ENCODE data around the gene CALN1. TPM values are rescaled to one million over a fixed set of nuclear protein-coding genes. Genes with fewer than 3 reads are reported as not detected.

The CALN1 gene
- total RNA-seq, 1 donor from 2014 or later, result 1.9 TPM

DNA sequence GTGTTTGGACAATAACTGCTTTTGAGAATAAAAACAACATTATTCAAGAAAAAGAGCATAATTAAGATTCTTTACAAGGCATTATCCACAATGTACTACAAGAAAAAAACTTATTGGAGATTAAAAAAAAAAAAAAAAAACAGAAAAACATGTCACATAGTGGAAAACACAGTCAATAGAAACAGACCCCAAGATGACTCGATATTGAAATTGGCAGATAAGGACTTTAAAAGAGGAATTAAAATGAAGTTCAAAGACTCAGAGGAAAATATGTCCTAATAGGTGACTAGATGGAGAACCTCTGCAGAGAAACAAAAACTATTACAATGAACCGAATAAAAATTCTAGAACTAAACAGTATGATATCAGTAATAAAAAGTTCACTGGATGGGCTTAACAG is 248.9 kb downstream of the CALN1 start:
- H3K36me3 Mint-ChIP-seq, result no peaks in the 10 kb centered on the region
- H3K27me3 Mint-ChIP-seq, result peaks cover 7% of the 10 kb centered on the region
- H3K4me3 Mint-ChIP-seq, result no peak overlapping the region
- no peak overlapping the region for H3K27ac Mint-ChIP-seq
- no peaks in the 10 kb centered on the region for H3K4me1 Mint-ChIP-seq (ENCODE audit: unreplicated experiment)
- H3K9me3 Mint-ChIP-seq, result peaks cover 5% of the 10 kb centered on the region
- no peak for DNase-seq (ENCODE audit: extremely low spot score, unreplicated experiment)
- no peak for TF ChIP-seq CTCF (conservative IDR thresholded peaks at IDR 0.05)

- TF ChIP-seq CTCF (conservative IDR thresholded peaks at IDR 0.05), result peak; percentile 51
- Mint-ChIP-seq H3K27ac (no peak overlapping the region), H3K4me3 (no peak overlapping the region), H3K4me1 (ENCODE audit: unreplicated experiment) (no peaks in the 10 kb centered on the region), H3K36me3 (no peaks in the 10 kb centered on the region), H3K9me3 (peaks cover 5% of the 10 kb centered on the region), H3K27me3 (peaks cover 7% of the 10 kb centered on the region)
- no peak for DNase-seq (ENCODE audit: extremely low spot score, unreplicated experiment)
Observed at GRCh38 chr7:72161534-72161933, 250.6 kb downstream of the CALN1 start.

DNA sequence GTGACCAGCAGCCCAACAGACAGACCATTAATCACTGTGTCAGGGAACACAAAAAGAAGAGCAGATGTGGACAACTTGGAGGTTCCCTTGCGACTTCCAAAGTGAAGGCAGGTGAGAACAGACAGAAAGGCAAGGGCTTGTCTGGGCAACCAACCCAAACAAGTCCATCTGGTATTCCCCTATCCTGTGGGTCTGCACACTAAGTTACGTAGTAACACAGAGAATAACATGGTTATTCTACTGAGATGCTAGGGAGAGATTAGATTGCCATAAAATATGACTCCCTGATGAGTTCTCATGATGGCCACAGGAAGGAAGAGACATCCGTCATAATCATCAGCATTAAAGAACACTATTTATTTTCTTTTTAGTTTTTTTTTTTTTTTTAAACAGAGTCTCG is 252.2 kb downstream of the CALN1 start:
- no peaks in the 10 kb centered on the region for H3K4me1 Mint-ChIP-seq (ENCODE audit: unreplicated experiment)
- H3K36me3 Mint-ChIP-seq, result no peaks in the 10 kb centered on the region
- H3K27me3 Mint-ChIP-seq, result peaks cover 7% of the 10 kb centered on the region
- H3K9me3 Mint-ChIP-seq, result peaks cover 5% of the 10 kb centered on the region
- peak overlapping the region; percentile 47 for H3K27ac Mint-ChIP-seq
- no peak for DNase-seq (ENCODE audit: extremely low spot score, unreplicated experiment)
- TF ChIP-seq CTCF (conservative IDR thresholded peaks at IDR 0.05), result no peak
- H3K4me3 Mint-ChIP-seq, result no peak overlapping the region

DNA sequence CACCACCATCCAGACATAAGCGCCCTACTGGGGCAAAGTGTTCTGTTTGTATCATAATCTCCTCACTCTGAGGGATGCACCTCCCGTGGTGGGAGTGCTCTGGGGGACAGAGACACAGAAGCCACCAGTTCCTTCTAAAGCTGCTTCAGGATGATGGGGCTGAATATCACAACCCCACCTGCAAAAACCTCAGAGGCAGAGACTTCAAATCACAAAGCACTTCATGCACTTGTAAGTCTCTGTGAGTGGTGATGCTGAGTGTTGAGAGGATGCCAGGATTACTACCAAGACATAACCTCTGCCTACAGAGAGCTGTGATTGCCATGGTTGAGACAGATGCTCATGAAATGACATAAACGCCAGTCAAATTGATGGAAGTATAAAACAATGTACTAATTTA is 255.5 kb downstream of the CALN1 start:
- Mint-ChIP-seq H3K9me3 (no peaks in the 10 kb centered on the region), H3K4me3 (no peak overlapping the region), H3K27me3 (peaks cover 4% of the 10 kb centered on the region)

DNA sequence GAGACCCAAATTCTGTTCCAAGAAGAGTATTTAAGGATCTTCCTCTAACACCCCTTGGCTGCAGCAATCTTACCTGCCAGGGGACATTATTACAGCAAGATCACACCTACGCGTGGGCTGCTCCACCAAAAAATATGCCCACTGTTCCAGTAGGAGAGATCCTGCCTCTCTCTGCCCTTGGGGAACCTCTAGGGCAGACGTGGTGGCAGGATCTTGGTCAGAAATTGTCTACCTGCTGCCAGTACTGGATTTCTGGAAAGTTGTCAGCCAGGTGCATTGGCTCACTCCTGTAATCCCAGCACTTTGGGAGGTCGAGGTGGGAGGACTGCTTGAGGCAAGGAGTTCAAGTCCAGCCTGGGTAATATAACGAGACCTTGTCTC is 259.0 kb downstream of the CALN1 start:
- no peak overlapping the region for H3K27ac Mint-ChIP-seq
- TF ChIP-seq CTCF (conservative IDR thresholded peaks at IDR 0.05), result no peak
- H3K9me3 Mint-ChIP-seq, result no peaks in the 10 kb centered on the region
- peaks cover 4% of the 10 kb centered on the region for H3K27me3 Mint-ChIP-seq
- peaks cover 4% of the 10 kb centered on the region for H3K4me1 Mint-ChIP-seq (ENCODE audit: unreplicated experiment)
- no peak overlapping the region for H3K4me3 Mint-ChIP-seq
- no peak for DNase-seq (ENCODE audit: extremely low spot score, unreplicated experiment)
- H3K36me3 Mint-ChIP-seq, result no peaks in the 10 kb centered on the region

More for the DNA sequence above, 255.5 kb downstream of the CALN1 start:
- TF ChIP-seq CTCF (conservative IDR thresholded peaks at IDR 0.05), result no peak
- Mint-ChIP-seq H3K27ac (no peak overlapping the region), H3K36me3 (no peaks in the 10 kb centered on the region), H3K4me1 (ENCODE audit: unreplicated experiment) (peaks cover 4% of the 10 kb centered on the region)
- DNase-seq (ENCODE audit: extremely low spot score, unreplicated experiment), result no peak

All from type B pancreatic cell (in vitro differentiated cells).